ENCODE results near the gene BOLA2B. TPM values are rescaled to one million over a fixed set of nuclear protein-coding genes. Genes with fewer than 3 reads are reported as not detected.
"Not testable (repeated sequence)": the region's sequence is repeated elsewhere in the genome, so short reads cannot be mapped to it uniquely, and the experiment has no call there.

Gene BOLA2B
- total RNA-seq, 4 donors from 2014 or later: 39.6 to 1,391 (median 605) TPM

DNA sequence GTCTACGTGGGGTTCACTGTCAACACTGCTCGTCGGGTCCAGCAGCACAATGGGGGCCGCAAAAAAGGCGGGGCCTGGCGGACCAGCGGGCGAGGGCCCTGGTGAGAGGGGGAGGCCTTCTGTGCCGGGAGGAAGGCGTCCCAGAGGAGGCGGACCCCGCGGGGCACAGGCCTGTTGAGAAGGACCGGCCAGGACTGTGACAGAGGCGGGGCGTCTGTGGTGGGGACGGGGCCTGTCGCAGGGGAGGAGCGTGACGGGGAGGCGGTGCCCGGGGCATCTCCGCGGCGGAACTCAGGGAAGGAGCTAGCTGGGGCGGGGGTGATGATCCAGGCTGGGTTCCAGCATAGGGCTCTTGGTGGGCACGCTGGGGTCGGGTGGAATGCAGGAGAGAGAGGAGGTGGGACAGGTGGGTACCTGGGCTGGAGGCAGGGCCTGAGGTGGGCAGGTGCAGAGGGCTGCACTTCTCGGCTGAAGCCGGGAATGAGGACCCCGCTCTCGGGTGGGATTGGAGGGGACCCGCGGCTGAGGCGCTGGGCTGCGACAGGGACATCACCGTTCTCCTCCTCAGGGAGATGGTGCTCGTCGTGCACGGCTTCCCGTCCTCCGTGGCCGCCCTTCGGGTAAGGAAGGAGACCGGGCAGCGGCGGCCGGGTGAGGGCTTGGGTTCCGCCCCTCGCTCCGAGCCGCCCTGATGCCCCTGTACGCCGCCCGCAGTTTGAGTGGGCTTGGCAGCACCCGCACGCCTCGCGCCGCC lies 883 bp upstream of the BOLA2B start:
- H3K36me3 ChIP-seq; H3K27me3 ChIP-seq; H3K9me3 ChIP-seq; H3K4me1 ChIP-seq; in situ Hi-C loops (cut with MboI; ENCODE audit: low pct_ligation_motif_present in 1 of 4, low pct_unique_long_range_greater_than_20kb in 1 of 4, low sequenced_read_pairs in 3 of 4); intact Hi-C loops (cut with DNase I; ENCODE audit: low total_unique reads); DNase-seq: not testable (repeated sequence)
- WGBS, 2 donors (ENCODE audit: low coverage in 1 of 2): 1% methylated on average over 12 of the region's 60 CpGs; no CpG with 5 or more reads in 1 of the 2 donors
- H3K27ac ChIP-seq: peak overlapping the region; percentile 69 to 81 (median 74)
- H3K4me3 ChIP-seq: peak overlapping the region; percentile 37 to 57 (median 46)

DNA sequence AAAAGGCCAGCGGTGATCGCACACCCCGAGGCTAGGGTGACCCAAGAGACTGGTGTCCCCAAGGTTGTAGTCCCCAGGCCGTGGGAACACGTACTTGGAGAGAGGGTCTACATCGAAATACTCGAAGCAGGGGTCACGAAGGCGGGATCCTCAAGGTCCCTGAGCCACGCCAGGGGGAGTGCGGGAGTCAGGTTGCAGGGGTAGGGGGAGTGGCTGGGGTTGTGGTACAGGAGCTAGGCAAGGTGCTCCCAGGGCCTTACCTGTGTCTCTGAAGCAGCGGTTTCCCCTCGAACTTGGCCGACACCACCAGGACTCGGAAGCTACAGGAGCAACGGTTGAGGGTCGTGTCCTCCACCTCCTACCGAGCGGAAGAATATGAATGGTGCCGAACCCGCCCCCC lies 368 bp downstream of the BOLA2B start:
- intact Hi-C loops (cut with DNase I; ENCODE audit: low total_unique reads); H3K27ac ChIP-seq; in situ Hi-C loops (cut with MboI; ENCODE audit: low pct_ligation_motif_present in 1 of 4, low pct_unique_long_range_greater_than_20kb in 1 of 4, low sequenced_read_pairs in 3 of 4); DNase-seq; H3K9me3 ChIP-seq; H3K4me3 ChIP-seq; H3K36me3 ChIP-seq; H3K4me1 ChIP-seq; H3K27me3 ChIP-seq: not testable (repeated sequence)
- no CpG with 5 or more reads among the region's 21 CpGs for WGBS, 2 donors (ENCODE audit: low coverage in 1 of 2)

DNA sequence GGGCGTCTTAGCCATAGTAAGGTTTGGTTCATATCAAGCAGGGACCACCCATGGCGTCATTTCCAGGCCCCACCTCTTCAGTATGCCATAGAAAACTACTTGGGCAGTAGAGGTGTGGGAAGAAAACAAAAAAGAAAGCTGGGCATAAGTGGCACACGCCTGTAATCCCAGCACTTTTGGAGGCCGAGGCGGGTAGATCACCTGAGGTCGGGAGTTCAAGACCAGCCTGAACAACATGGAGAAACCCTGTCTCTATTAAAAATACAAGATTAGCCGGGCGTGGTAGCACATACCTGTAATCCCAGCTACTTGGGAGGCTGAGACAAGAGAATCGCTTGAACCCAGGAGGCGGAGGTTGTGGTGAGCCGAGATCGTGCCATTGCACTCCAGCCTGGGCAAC lies 2.3 kb downstream of the BOLA2B start:
- WGBS, 2 donors (ENCODE audit: low coverage in 1 of 2): 92% methylated on average over 6 of the region's 12 CpGs; no CpG with 5 or more reads in 1 of the 2 donors
- intact Hi-C loops (cut with DNase I; ENCODE audit: low total_unique reads): not testable (repeated sequence)

DNA sequence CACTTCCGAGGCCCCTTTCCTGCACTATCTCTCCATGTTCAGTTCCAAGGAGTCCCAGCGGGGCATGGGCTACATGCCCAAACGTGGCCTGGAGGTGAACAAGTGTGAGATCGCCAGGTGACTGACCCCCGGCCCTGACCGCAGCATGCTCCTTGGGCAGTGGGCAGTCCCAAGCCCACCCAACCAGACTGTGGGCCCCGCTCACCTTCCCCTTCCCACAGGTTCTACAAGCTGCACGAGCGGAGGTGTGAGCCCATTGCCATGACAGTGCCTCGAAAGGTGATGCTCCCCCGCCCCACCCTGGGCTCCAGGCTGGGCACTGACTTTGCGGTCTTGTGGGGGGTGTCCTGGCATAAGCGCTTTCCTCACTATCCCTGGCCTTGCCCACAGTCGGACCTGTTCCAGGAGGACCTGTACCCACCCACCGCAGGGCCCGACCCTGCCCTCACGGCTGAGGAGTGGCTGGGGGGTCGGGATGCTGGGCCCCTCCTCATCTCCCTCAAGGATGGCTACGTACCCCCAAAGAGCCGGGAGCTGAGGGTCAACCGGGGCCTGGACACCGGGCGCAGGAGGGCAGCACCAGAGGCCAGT lies 5.4 kb downstream of the BOLA2B start:
- no peak for TF ChIP-seq POLR2AphosphoS5 (IDR thresholded peaks at IDR 0.05)
- no peak for TF ChIP-seq POLR2A (IDR thresholded peaks at IDR 0.05)
- TF ChIP-seq EP300 (IDR thresholded peaks at IDR 0.05; ENCODE audit: low read depth): no peak
- TF ChIP-seq, protein P1, sequence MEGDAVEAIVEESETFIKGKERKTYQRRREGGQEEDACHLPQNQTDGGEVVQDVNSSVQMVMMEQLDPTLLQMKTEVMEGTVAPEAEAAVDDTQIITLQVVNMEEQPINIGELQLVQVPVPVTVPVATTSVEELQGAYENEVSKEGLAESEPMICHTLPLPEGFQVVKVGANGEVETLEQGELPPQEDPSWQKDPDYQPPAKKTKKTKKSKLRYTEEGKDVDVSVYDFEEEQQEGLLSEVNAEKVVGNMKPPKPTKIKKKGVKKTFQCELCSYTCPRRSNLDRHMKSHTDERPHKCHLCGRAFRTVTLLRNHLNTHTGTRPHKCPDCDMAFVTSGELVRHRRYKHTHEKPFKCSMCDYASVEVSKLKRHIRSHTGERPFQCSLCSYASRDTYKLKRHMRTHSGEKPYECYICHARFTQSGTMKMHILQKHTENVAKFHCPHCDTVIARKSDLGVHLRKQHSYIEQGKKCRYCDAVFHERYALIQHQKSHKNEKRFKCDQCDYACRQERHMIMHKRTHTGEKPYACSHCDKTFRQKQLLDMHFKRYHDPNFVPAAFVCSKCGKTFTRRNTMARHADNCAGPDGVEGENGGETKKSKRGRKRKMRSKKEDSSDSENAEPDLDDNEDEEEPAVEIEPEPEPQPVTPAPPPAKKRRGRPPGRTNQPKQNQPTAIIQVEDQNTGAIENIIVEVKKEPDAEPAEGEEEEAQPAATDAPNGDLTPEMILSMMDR (IDR thresholded peaks at IDR 0.05): no peak
- Histone ChIP-seq H3K36me3 (no peaks in the 10 kb centered on the region), H3K4me1 (peaks cover 0 to 21% (median 11%) of the 10 kb centered on the region in 4 donors), H3K27ac (no peak overlapping the region), H3K4me3 (no peak overlapping the region), H3K9me3 (no peaks in the 10 kb centered on the region), H3K27me3 (no peaks in the 10 kb centered on the region)
- in situ Hi-C loops (cut with MboI; ENCODE audit: low pct_ligation_motif_present in 1 of 4, low pct_unique_long_range_greater_than_20kb in 1 of 4, low sequenced_read_pairs in 3 of 4) (no loop called here), intact Hi-C loops (cut with DNase I; ENCODE audit: low total_unique reads) (loop anchor here (10.0 kb wide), 1 partner anchor 73 kb away; the partner anchor contains the start of gene GDPD3)
- DNase-seq: no peak
- WGBS, 2 donors (ENCODE audit: low coverage in 1 of 2): 89% methylated on average over 23 of the region's 23 CpGs; no CpG with 5 or more reads in 1 of the 2 donors

More for the DNA sequence above, 2.3 kb downstream of the BOLA2B start:
- in situ Hi-C loops (cut with MboI; ENCODE audit: low pct_ligation_motif_present in 1 of 4, low pct_unique_long_range_greater_than_20kb in 1 of 4, low sequenced_read_pairs in 3 of 4); H3K4me3 ChIP-seq; H3K27ac ChIP-seq; DNase-seq; H3K9me3 ChIP-seq; H3K36me3 ChIP-seq; H3K27me3 ChIP-seq: not testable (repeated sequence)
- H3K4me1 ChIP-seq: peaks cover 0 to 11% (median 3%) of the 10 kb centered on the region in 4 donors

DNA sequence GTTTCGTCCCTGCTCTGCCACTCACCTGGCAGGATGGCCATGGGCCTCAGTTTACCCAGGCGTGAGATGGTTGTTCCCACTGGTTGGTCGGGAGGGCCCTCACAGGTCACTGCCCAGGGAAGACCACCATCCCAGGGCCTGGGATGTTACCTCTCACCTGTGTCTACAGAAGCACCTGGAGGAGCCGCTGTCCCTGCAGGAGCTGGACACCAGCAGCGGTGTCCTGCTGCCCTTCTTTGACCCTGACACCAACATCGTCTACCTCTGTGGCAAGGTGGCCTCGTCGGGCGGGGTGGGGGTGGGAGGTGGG lies 6.0 kb downstream of the BOLA2B start:
- in situ Hi-C loops (cut with MboI; ENCODE audit: low pct_ligation_motif_present in 1 of 4, low pct_unique_long_range_greater_than_20kb in 1 of 4, low sequenced_read_pairs in 3 of 4): no loop called here
- 72% methylated on average over 9 of the region's 9 CpGs; no CpG with 5 or more reads in 1 of the 2 donors for WGBS, 2 donors (ENCODE audit: low coverage in 1 of 2)
- H3K4me3 ChIP-seq: no peak overlapping the region
- no peaks in the 10 kb centered on the region for H3K9me3 ChIP-seq
- H3K4me1 ChIP-seq: peaks cover 3 to 25% (median 13%) of the 10 kb centered on the region in 4 donors
- intact Hi-C loops (cut with DNase I; ENCODE audit: low total_unique reads): loop anchor here (10.0 kb wide), 1 partner anchor 73 kb away; the partner anchor contains the start of gene GDPD3
- H3K27me3 ChIP-seq: no peaks in the 10 kb centered on the region
- TF ChIP-seq POLR2AphosphoS5 (IDR thresholded peaks at IDR 0.05): no peak
- TF ChIP-seq, protein P1 (IDR thresholded peaks at IDR 0.05): no peak
- no peak for TF ChIP-seq EP300 (IDR thresholded peaks at IDR 0.05; ENCODE audit: low read depth)
- TF ChIP-seq POLR2A (IDR thresholded peaks at IDR 0.05): no peak
- DNase-seq: no peak
- H3K36me3 ChIP-seq: no peaks in the 10 kb centered on the region
- H3K27ac ChIP-seq: peak overlapping the region in 3 of 4 donors; percentile 80
